WTC11 (cell line): ENCODE data around the gene KCNK17.

Experiments
- CREB1 ChIP-seq: sonication (generic); formaldehyde crosslinking; IDR thresholded peaks from 2 replicates; pipeline ENCODE4 v1.8.0; 2023; ENCODE audit warnings: mild to moderate bottlenecking, missing genetic modification reagents
- ETV6 ChIP-seq: sonication (generic); formaldehyde crosslinking; IDR thresholded peaks from 2 replicates; pipeline ENCODE4 v1.8.1; 2022; ENCODE audit warnings: mild to moderate bottlenecking, missing genetic modification reagents
- GTF2I ChIP-seq: fragments of 250-450 bp; sonication (Bioruptor Pico); conservative IDR thresholded peaks from 2 replicates; pipeline ENCODE4 v1.4.0; 2021; ENCODE audit warnings: mild to moderate bottlenecking
- OVOL2 ChIP-seq: fragments of 250-450 bp; sonication (Bioruptor Pico); IDR thresholded peaks from 2 replicates; pipeline ENCODE4 v1.9.0; 2021; ENCODE audit warnings: mild to moderate bottlenecking, borderline replicate concordance
- ZNF263 ChIP-seq: sonication (generic); formaldehyde crosslinking; IDR thresholded peaks from 2 replicates; pipeline ENCODE4 v1.8.1; 2022; ENCODE audit warnings: low read depth, mild to moderate bottlenecking, moderate library complexity, missing genetic modification reagents
- TF ChIP-seq, protein P1 (sequence below): sonication (generic); formaldehyde crosslinking; IDR thresholded peaks from 2 replicates; pipeline ENCODE4 v1.8.1; 2023; ENCODE audit warnings: mild to moderate bottlenecking, missing genetic modification reagents, moderate library complexity
- TF ChIP-seq, protein P2 (sequence below): fragments of 200-600 bp; IDR thresholded peaks from 2 replicates; pipeline ENCODE4 v1.8.0; 2022; ENCODE audit warnings: antibody characterized with exemption

DNA sequence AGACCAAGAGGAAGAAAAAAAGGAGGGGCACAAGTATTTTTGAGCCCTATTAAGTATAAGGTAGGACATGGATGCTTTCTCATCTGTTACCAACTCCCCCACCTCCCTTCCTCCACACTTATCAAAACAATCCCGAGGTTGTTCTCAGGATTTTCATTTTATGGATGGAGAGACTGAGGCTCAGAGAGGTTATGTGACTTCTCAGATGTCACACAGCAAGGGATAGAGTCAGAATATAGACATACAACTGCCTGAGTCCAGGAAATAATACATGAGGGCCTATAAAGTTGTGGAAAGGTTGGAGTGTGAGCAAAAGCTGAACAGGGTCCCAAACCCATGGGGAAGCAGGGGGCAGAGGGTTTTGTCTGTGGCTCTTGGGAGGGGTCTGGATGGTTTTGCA lies 19.3 kb downstream of the KCNK17 start:
- TF ChIP-seq ZNF263 (CRISPR knock-in tag) (no peak), ETV6 (CRISPR knock-in tag) (no peak), CREB1 (CRISPR knock-in tag) (no peak), OVOL2 (CRISPR knock-in tag) (no peak), GTF2I (CRISPR knock-in tag) (no peak)
- TF ChIP-seq, protein P1, sequence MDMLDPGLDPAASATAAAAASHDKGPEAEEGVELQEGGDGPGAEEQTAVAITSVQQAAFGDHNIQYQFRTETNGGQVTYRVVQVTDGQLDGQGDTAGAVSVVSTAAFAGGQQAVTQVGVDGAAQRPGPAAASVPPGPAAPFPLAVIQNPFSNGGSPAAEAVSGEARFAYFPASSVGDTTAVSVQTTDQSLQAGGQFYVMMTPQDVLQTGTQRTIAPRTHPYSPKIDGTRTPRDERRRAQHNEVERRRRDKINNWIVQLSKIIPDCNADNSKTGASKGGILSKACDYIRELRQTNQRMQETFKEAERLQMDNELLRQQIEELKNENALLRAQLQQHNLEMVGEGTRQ (CRISPR knock-in tag), result no peak
- TF ChIP-seq, protein P2, sequence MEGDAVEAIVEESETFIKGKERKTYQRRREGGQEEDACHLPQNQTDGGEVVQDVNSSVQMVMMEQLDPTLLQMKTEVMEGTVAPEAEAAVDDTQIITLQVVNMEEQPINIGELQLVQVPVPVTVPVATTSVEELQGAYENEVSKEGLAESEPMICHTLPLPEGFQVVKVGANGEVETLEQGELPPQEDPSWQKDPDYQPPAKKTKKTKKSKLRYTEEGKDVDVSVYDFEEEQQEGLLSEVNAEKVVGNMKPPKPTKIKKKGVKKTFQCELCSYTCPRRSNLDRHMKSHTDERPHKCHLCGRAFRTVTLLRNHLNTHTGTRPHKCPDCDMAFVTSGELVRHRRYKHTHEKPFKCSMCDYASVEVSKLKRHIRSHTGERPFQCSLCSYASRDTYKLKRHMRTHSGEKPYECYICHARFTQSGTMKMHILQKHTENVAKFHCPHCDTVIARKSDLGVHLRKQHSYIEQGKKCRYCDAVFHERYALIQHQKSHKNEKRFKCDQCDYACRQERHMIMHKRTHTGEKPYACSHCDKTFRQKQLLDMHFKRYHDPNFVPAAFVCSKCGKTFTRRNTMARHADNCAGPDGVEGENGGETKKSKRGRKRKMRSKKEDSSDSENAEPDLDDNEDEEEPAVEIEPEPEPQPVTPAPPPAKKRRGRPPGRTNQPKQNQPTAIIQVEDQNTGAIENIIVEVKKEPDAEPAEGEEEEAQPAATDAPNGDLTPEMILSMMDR, result no peak
